Effector memory CD4-positive, alpha-beta T cell (primary cell): ENCODE data around the gene MTA3.
A peak's percentile ranks its signal among the peaks of the same experiment; 100 is the strongest.

Source experiments
- DNase-seq, 3 donors: peaks; one replicate each; pipeline ENCODE4 v3.0.0-alpha.2; 2020
- H3K27ac ChIP-seq: 2 replicates; pipeline ENCODE4 v1.7.0; 2013; ENCODE audit warnings: mild to moderate bottlenecking, low read length, moderate library complexity; ENCODE audit not compliant: insufficient read depth, poor library complexity, severe bottlenecking
- H3K27me3 ChIP-seq: replicated peaks from 2 replicates; pipeline ENCODE4 v1.7.0; 2013; ENCODE audit warnings: mild to moderate bottlenecking, low read length; ENCODE audit not compliant: insufficient read depth, control insufficient read depth, poor library complexity, severe bottlenecking
- H3K36me3 ChIP-seq: 2 replicates; pipeline ENCODE4 v1.7.0; 2013; ENCODE audit warnings: mild to moderate bottlenecking, low read length, moderate library complexity; ENCODE audit not compliant: control insufficient read depth, insufficient read depth
- H3K4me1 ChIP-seq: 2 replicates; pipeline ENCODE4 v1.7.0; 2013; ENCODE audit warnings: low read length, mild to moderate bottlenecking; ENCODE audit not compliant: control insufficient read depth, insufficient read depth, poor library complexity, severe bottlenecking
- H3K4me3 ChIP-seq: 2 replicates; pipeline ENCODE4 v1.7.0; 2013; ENCODE audit warnings: low read length, low read depth, mild to moderate bottlenecking; ENCODE audit not compliant: insufficient read depth, poor library complexity, severe bottlenecking
- H3K9me3 ChIP-seq: 2 replicates; pipeline ENCODE4 v1.7.0; 2013; ENCODE audit warnings: mild to moderate bottlenecking, low read length, moderate library complexity; ENCODE audit not compliant: control insufficient read depth
- total RNA-seq, 3 donors: gene quantifications; one replicate each; lab custom pipeline; 2026; lab: John Stamatoyannopoulos, UW

MTA3 gene
- total RNA-seq, result 14.2 to 22.5 (median 16.3) reads per million in 3 donors

GRCh38 chr2:42568401-42569115, at the start of gene MTA3:
TSS of gene MTA3 (plus strand) at chr2:42568632. CDS start at chr2:42568746, 114 bp downstream.
- no peaks in the 10 kb centered on the region for H3K36me3 ChIP-seq
- peaks cover 6% of the 10 kb centered on the region for H3K4me1 ChIP-seq
- H3K27ac ChIP-seq, result peak within 1 kb of the TSS; percentile 49
- no peaks in the 10 kb centered on the region for H3K27me3 ChIP-seq
- peak; percentile 5 to 33 (median 30) for DNase-seq
- H3K4me3 ChIP-seq, result peak within 1 kb of the TSS; percentile 84
- H3K9me3 ChIP-seq, result no peaks in the 10 kb centered on the region

DNA sequence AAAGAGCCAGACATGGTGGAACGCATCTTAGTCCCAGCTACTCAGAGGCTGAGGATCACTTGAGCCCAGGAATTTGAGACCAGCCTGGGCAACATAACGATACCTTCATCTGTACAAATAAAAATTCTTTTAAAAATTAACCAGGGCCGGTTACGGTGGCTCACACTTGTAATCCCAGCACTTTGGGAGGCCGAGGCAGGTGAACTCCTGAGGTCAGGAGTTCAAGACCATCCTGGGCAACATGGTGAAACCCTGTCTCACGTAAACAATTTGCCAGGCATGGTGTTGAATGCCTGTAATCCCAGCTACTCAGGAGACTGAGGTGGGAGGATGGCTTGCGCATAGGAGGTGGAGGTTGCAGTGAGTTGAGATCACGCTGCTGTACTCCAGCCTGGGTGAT, 48.8 kb upstream of the MTA3 start:
- no peaks in the 10 kb centered on the region for H3K36me3 ChIP-seq
- no peak overlapping the region for H3K4me3 ChIP-seq
- no peaks in the 10 kb centered on the region for H3K4me1 ChIP-seq
- H3K27me3 ChIP-seq, result no peaks in the 10 kb centered on the region
- H3K9me3 ChIP-seq, result no peaks in the 10 kb centered on the region
- H3K27ac ChIP-seq, result no peak overlapping the region
- DNase-seq, result no peak

GRCh38 chr2:42522035-42522434, 46.4 kb upstream of the MTA3 start:
- H3K9me3 ChIP-seq, result no peaks in the 10 kb centered on the region
- DNase-seq, result no peak
- no peak overlapping the region for H3K4me3 ChIP-seq
- no peak overlapping the region for H3K27ac ChIP-seq
- H3K4me1 ChIP-seq, result no peaks in the 10 kb centered on the region
- H3K36me3 ChIP-seq, result no peaks in the 10 kb centered on the region
- H3K27me3 ChIP-seq, result no peaks in the 10 kb centered on the region

GRCh38 chr2:42523341-42523740, 45.1 kb upstream of the MTA3 start:
- Histone ChIP-seq H3K36me3 (no peaks in the 10 kb centered on the region), H3K27me3 (no peaks in the 10 kb centered on the region), H3K4me3 (no peak overlapping the region), H3K9me3 (no peaks in the 10 kb centered on the region), H3K4me1 (no peaks in the 10 kb centered on the region), H3K27ac (no peak overlapping the region)
- no peak for DNase-seq

DNA sequence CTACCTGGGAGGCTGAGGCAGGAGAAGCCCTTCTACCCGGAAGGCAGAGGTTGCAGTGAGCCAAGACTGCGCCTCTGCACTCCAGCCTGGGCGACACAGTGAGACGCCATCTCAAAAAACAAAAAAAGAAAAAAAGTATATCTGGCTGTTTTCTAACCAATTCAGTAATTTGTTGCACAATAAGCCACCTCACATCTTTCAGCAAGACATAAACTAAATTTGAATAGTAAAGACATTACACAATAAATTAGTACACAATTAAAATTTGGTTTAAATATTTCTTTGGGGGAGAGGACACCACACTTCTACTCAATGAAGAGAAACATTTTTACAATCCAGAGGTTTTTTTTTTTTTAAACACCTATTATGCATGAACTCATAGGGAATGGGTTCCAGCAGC, 36.0 kb upstream of the MTA3 start:
- no peak overlapping the region for H3K4me3 ChIP-seq
- no peaks in the 10 kb centered on the region for H3K4me1 ChIP-seq
- no peaks in the 10 kb centered on the region for H3K9me3 ChIP-seq
- H3K27ac ChIP-seq, result no peak overlapping the region
- DNase-seq, result no peak
- H3K36me3 ChIP-seq, result no peaks in the 10 kb centered on the region
- H3K27me3 ChIP-seq, result no peaks in the 10 kb centered on the region

DNA sequence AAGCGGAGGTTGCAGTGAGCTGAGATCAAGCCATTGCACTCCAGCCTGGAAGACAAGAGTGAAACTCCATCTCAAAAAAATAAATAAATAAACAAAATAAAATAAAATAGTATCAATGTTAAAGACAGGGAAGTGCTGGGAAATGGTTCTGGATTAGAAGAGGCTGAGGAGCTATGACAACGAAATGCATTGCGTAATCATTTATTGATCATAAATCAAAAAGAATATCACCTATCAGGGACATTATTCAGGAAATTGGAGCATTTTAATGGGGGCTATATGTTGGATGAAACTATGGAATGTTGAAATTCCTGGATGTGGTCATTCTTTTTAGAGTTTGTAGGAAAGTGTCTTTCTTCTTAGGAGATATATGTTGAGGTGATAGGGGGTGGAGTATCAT, 30.9 kb upstream of the MTA3 start:
- Histone ChIP-seq H3K9me3 (no peaks in the 10 kb centered on the region), H3K36me3 (no peaks in the 10 kb centered on the region), H3K4me3 (no peak overlapping the region), H3K27ac (no peak overlapping the region), H3K4me1 (no peaks in the 10 kb centered on the region), H3K27me3 (no peaks in the 10 kb centered on the region)
- no peak for DNase-seq

- H3K36me3 ChIP-seq, result no peaks in the 10 kb centered on the region
Observed at GRCh38 chr2:42542871-42543270, 25.6 kb upstream of the MTA3 start.

GRCh38 chr2:42545023-42545721, 23.3 kb upstream of the MTA3 start:
- Histone ChIP-seq H3K4me1 (no peaks in the 10 kb centered on the region), H3K27me3 (no peaks in the 10 kb centered on the region), H3K36me3 (no peaks in the 10 kb centered on the region), H3K4me3 (no peak overlapping the region), H3K9me3 (no peaks in the 10 kb centered on the region), H3K27ac (no peak overlapping the region)
- DNase-seq, result no peak

More at GRCh38 chr2:42542871-42543270, 25.6 kb upstream of the MTA3 start:
- no peaks in the 10 kb centered on the region for H3K27me3 ChIP-seq
- no peaks in the 10 kb centered on the region for H3K4me1 ChIP-seq
- H3K27ac ChIP-seq, result no peak overlapping the region
- no peak for DNase-seq
- H3K9me3 ChIP-seq, result no peaks in the 10 kb centered on the region
- no peak overlapping the region for H3K4me3 ChIP-seq

GRCh38 chr2:42545841-42546390, 22.5 kb upstream of the MTA3 start:
- Histone ChIP-seq H3K4me1 (no peaks in the 10 kb centered on the region), H3K27ac (no peak overlapping the region), H3K4me3 (no peak overlapping the region), H3K27me3 (no peaks in the 10 kb centered on the region), H3K36me3 (no peaks in the 10 kb centered on the region), H3K9me3 (no peaks in the 10 kb centered on the region)
- no peak for DNase-seq

DNA sequence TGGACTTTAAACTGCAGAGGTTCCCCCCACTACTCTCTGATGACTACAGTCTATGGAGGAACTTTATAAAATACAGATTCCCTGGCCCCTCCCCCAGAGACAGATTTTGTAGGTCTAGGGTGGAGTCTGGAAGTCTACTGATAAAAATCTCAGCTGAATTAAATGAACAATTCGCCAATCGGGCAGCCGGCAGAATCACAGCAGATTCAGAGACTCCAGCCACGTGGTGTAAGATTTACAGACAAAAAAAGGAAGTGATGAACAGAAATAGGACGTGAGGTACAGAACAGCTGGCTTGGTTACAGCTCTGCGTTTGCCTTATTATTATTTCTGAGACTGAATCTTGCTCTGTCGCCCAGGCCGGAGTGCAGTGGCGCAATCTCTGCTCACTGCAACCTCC, 21.4 kb upstream of the MTA3 start:
- H3K27me3 ChIP-seq, result no peaks in the 10 kb centered on the region
- no peaks in the 10 kb centered on the region for H3K36me3 ChIP-seq
- DNase-seq, result no peak
- H3K4me1 ChIP-seq, result no peaks in the 10 kb centered on the region
- H3K4me3 ChIP-seq, result no peak overlapping the region
- H3K9me3 ChIP-seq, result no peaks in the 10 kb centered on the region
- no peak overlapping the region for H3K27ac ChIP-seq
